GM21447 (cell line): ENCODE data around the gene CAMK1D.

Source experiments
- ATAC-seq: cut with Tn5 transposase; IDR thresholded peaks from one replicate; pipeline ENCODE4 v1.9.1; 2021; ENCODE audit not compliant: unreplicated experiment

The CAMK1D gene

DNA sequence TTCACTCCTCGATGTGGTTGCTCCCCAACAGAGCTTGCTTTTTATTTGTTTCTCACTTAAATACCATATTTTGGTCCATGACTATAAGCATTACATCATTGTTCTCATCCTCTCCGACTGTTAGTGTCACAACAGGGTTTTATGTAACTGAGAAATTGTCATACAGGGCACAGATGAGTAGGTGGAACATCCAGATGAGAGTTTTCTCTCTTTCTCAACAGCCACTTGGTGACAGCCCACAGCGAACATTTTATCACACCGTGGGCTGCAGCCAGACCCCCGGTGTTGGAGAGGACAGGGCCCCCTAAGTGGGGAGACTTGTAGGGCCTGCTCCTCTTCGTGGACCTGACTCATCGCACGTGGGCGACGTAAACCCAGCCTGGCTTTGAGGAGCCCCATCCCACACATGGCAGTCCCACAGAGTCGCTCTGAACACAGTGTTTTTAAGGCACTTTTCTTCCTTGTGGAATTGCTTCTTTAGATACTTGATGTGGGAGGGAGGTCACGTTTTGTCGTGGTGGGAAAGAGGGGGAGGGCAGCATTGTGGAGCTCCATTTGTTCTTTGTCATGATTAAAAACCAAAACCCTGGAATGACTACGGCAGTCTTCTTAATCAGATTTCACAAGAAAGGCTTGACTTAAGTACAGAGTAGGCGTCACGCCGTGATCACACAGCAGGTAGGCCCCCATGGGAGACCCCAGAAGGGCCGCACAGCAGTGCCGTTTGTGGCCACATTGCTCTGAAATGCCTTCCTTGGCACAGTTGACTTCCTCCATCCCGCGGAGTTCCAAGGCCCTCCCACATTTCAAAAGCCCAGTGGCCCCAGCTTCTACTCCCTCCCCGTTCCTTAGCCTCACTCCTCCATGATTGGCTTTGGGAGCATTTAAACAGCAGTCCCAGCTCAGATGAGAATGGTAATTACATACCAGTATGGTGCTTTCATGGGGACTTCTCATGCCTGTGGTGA is 431.6 kb downstream of the CAMK1D start:
- no peak for ATAC-seq

DNA sequence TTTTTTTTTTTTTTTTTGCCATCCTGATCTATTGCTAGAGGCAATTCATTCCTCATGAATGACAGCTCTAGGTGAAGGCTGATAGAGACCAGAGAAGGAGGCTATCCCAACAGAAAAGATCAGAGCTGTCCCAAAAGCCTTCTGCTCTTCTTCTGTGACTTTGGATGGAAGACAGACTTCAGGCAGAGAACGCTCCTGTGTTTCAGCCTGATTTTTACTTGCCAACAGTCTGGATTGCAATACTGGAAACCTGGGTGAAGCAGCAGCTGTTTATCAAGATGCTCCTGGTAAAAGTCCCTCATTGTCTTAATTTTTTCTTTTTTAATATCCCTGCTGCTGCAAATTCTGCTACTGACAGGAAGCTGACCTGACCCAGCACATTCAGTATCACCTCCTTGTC is 432.6 kb downstream of the CAMK1D start:
- ATAC-seq = no peak

DNA sequence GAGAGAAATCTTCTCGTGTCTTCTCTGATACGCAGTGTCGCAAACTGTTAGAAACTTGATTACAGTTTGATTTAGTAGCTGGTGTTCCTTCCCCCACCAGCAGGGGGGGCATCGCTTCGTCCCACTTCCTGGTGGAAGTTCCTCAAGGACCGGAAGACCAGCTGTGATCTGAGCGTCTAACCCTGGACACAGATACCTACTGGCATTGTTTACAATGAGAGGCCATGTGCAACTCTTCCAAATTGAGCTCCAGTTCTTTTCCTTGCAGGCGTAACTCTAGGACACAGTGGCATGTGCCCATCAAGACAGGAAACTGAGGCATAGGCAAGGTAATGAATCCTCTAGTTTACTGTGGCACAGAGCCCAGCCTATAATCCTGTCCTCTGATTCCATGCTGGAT is 433.2 kb downstream of the CAMK1D start:
- no peak for ATAC-seq

DNA sequence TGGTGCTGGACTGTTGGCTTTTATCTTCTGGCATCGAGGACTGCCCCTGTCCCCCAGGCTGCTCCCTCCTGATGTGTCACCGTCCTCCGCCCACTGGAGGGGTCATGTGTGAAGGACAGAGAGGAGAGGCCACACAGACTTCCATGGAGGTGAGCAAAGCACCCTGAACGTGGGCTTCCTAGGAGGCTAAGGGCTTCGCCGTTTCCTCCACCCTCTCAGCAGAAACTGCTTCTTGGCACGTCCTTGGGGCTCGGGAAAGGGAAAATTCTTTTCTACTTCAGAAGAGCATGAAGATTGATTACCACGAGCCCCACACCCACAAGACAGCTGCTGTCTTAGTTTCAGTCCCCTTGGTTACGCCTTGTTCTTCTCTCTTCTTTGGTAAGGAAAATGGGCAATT is 433.9 kb downstream of the CAMK1D start:
- ATAC-seq = no peak

DNA sequence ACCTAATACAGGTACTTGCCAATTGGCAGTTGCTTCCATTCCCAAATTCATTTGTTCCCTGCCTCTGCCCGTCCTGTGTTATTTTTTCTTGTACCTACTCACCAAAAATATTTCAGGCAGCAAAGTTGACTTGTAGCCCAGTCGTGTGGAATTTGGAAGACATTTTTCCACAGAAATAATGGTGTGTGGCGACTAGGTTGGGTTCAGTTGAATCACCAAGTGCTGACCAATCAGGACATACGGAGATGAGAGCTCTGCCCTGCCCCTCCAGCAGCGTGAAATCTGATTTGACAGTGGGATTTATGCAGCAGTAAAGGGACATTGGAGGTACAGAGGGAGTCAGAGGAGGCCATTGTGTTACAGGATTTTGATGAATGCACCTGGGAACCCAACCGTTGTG is 435.3 kb downstream of the CAMK1D start:
- ATAC-seq = no peak

DNA sequence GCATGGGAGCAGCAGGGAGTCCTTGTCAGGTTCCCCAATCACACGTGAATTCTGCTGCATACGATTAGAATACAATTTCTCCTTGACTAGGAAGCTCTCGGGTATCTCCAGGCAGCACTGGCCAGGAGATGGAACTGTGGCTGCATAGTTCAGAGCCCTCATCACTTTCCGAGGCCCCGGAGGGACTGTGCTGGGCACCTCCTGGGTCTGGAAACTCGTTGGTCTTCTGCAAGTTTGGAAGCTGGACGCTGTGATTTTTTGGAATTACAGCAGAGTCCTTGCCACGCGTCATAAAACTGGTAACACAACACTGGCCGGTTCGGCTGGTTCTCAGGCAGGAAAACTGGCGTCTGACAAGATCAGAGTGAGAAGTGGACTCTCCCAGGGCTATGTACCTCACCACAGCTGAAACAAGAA is 436.1 kb downstream of the CAMK1D start:
- no peak for ATAC-seq

DNA sequence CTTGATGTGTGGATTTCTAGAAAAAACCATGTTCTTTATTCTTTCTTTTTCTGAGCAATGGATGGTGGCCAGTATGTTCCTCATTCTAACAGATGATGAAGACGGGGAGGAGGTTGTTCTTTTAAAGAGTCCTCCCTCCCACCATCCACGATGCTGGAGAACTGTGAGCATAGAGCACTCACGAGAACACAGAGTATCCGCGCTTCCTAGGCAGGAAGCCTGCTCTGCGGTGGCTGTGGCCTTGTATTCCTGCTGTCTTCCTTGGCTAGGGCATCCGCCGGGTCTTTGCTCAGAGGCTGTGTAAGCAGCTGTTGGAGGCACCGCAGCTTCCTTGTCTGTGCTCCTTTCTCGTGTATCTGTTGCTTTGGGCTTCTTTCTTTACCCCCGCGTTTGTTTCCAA is 437.9 kb downstream of the CAMK1D start:
- ATAC-seq = no peak

DNA sequence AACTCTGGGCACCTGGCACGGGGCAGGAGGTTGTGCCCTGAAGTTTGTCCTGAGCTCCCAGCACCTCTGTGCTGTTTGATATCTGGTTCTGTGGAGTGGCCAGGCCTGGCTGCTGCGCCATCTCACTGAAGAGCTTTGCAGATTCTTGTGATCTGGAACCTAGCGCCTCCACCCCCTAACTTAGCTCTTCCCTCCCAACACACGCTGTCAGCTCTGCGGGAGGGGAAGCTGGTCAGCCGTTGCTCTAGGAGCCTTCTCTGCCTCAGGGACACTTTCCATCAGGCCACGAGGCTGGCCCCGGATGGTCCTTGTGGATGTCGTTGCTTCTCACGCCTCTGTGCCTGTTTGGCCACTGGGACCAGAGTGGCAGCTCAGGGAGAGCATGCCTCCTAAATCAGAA is 438.9 kb downstream of the CAMK1D start:
- ATAC-seq = no peak

DNA sequence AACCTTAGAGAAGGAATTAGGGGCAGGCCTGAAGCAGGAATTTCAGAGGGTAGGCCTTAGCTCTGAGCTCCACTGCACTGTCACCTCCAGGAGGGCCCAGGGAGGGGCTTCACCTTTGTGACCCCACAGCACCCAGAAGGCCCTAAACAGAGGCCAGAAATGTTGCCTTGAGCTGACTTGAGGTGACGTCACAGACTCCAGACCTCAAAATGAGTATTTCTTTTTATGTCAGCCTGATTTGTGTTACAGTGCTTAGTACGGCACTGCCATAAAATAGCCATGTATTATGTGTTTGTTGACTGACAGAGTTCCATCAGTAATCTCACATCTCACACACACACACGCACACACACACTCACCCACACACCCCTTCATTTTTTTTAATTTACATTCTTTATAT is 440.9 kb downstream of the CAMK1D start:
- ATAC-seq = no peak

DNA sequence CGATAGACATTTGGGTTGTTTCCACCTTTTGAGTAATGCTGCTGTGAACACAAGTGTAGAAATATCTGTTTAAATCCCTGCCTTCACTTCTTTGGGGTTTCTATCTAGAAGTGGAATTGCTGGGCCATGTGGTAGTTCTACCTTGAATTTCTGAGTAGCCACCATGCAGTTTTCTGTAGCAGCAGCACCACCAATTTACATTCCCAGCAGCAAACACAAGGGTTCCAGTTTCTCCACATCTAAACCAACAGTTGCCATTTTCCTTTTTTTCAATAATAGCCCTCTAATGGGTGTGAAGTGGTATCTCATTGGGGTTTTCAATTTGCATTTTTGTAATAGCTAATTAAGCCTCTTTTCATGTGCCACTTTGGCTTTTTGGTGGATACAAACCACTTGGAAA is 442.4 kb downstream of the CAMK1D start:
- no peak for ATAC-seq

DNA sequence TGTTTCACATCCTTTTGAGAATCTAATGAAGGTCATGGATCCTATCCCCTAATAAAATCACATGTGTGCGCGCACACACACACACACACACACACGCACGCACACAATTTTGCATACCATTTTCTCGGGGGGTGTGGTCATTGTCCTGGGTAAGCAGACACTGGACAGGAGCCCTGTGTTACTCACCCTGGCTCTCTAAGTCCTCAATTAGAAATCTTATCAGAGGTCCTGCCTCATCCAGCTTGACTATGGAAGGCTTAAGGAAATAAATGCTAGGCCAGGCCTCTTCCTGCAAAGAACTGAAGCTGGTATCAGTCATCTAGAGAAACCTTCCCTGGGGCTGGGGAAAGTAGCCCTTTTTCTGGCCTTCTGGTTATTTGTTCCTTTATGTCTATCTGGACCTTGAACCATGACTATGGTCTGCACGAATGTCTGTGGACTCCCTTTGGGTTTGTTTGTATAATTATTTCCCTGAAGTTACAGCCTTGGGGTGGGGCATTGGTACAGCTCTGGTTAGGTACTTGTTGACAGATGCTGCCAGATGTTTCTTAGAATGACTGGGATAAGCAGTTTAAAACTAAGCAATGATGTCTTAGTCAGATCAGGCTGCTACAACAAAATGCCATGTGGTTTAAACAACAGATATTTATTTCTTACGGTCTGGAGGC is 443.7 kb downstream of the CAMK1D start:
- ATAC-seq = no peak

DNA sequence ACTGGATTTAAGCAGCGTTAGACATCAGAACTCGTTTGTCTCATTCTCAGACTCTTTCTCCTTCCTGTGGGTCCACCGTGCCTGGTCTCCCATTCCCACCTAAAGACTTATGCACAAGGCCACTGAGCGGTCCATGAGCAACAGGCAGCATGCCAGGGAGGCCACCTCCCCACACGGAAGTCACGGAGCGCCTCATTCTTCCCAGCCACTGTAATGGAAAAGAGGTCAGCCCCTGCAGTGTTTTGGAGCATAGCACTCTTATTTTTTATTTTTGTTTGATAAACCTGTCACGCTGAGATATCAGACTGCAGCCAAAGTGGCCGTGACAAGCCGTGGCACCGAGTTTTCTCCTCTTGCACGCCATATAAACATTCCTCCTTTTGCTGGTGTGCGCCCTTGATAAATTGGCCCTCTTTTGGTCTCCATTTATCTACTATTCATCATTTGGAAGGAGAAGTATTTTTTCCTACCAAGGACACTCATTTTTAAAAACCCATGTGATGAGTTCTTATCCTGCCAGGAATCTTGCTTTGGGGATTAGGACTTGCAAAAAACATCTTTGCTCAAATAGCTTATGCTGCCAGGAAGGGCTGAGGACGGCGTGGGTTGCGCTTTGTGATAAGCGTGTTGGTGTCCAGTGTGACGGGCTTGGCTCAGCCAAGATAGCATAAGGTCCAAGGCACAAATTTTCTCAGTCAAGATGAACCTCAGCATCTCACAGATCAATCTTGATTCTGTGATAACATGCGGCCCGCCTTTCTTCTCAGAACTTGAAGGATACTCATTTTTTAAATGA is 446.2 kb downstream of the CAMK1D start:
- ATAC-seq = no peak

DNA sequence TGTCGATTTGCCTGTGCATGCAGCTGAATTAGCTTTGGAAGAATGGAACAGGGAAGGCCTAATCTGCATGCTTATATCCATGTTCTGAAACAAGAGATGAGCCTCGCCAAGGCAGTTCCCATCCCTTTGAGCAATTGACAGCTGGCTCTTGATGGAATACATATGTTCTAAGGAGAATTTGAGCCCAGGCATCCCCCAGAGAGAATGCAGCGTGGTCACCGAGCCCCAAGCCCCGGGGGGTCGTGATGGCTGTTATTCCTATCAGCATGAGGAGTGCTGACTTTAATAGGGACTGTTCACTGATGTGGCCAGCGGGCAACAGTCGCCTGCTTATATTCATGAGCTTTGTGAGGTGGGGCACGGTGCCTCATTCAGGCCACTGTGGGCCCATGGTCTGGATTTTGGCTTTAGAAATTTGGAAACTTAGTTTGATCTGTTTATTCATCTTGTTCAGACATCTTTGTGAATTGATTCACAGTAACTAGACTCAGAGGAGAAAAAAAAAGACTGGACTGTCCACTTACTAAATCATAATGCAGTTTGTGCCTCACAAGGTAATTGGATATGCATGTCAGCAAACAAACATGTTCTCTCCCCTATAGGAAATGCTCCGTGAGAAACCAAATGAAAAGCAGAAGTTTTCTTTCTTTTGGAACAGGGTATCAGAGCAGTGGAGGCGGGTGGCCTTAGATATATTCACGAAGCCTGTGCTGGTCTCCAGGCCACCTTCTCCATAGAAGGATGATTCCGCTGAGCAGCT is 447.2 kb downstream of the CAMK1D start:
- ATAC-seq = no peak

DNA sequence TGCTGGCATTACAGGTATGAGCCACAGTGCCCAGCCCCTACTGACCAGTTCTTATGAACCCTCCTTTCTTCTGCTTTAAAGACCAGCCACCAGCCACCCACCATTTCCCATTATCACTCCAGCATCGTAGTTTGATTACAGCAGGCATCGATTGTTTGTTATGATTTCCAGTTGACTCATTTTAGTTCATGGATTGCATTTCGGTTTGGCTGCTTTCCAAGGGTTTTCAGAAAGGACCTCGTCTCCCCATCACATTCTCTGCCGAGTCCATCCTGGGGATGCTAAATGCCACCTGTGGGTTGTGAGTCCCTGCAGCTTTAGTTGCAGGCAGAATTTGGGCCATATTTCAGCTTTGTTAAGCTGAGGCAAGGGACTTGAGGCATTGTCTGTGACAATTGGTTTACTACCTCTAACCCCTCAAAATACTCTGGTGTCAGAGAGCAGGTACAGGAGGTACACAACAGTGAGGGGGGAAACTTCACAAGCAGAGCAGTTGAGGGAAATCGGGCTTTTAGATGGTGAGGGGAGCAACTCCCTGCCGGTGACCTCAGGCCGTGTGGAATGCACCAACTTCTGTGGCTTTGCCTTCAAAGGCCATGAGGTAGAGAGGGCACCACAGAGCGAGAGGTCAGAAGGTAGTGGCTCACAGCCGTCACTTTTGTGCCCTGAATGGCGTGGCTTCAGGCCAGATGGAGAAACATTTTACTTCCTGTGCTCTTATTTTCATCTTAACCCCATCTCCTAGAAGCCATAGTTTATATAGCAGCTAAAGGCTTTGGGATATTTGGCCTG is 448.3 kb downstream of the CAMK1D start:
- ATAC-seq = no peak

DNA sequence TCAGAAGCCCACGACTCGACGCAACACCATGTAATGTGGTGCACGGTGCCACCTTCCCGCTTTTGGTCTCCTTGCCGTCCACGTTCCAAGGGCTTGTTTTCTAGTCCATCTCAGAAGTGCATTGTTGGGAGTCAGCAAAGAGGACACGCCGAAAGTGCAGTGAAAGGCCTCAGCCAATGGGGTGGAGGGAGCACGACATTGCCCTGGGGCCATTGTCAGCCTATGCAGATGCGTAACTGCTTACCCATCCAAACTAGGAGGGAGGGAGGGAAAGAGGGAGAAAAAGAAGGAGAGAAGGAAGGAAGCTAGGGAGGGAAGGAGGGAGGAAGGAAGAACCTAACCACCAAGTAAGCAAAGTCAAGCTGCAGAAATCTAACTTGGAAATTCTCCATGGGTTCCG is 449.8 kb downstream of the CAMK1D start:
- ATAC-seq = no peak

DNA sequence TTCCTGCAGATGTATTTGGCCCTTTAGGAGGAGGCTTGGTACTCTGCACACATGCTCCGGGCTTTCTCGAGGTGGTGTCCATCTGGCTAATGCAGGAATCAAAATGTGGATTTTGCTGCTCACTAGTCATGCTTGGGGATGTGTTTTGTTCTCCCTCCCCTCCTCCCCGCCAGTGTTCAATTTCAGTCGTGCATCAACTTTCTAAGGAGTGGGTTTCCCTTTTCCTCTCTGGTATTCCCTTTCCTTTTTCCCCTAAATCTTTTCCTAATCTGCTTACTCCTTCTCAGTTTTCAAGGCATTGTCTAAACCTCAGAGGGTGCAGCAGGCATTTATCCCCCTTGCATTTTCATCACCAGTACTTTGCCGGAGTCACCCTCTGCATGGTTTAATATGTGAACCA is 450.4 kb downstream of the CAMK1D start:
- no peak for ATAC-seq

DNA sequence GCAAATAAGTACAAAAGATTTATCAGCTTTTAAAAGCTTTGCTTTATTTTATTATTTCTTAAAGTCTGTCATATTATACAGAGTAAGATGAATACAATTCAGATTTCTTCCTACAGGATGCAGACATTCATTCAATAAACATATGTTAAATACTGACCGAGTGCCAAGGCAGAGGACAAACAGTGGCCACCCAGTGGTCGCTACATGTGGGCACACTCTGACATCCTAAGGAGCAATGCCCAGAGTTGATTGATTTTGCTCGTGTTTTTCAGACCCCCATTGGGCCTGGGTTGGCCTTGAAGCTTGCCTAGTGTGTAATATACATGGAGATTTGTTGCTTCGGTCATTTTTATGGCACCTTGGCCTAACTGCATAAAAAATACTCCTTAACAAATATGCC is 451.0 kb downstream of the CAMK1D start:
- no peak for ATAC-seq

DNA sequence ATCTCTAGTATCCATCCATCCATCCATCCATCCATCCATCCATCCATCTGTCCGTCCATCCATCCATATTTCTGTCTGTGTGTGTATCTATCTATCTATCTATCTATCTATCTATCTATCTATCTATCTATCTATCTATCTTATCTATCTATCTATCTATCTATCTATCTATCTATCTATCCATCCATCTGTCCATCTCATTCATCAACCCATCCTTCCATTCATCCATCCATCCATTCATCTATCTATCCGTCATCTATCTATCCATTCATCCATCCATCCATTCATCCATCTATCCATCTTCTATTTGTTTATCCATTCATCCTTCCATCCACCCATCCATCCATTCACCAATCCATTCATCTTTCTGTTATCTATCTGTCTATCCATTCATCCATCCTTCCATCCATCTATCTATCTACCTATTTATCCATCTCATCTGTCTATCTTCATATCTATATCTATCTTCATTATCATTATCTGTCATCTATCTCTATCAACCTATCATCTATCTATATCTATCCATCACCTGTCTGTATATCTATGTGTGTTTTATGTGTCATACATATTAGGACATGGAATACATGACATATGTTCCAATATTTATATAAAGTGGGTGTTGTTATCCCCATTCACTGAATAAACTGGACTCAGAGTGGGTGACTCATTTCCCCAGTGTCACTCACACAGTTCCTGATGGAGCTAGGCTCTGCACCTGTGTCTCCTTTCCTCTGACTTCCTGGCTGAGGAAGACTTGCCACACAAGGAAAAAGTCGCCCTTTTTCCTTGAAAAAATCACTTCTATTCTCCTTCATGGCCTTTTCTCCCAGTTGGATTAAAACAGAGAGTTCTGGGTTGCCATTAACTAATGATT is 452.1 kb downstream of the CAMK1D start:
- ATAC-seq = no peak

DNA sequence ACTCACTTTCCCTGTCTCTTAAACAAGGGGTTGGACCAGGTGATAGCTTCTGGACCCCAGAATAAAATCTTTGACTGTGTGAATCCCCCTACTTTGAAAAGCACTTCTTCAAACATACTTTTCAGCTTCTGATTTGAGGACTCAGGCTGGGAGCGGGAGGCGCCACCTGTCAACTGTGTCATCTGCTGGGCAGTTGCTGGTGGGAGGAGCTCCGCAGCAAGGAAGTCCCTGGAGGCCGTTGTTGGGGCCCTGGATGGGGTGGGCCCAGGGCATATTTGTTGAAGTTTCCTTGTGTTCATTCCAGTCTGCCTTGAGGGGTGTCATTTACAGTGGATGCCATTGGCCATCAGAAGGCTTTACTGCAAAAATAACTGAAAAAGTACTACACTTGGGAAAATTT is 454.4 kb downstream of the CAMK1D start:
- ATAC-seq = no peak
